Measurements from ENCODE around the gene EBLN2.
"Not testable (repeated sequence)": the region's sequence is repeated elsewhere in the genome, so short reads cannot be mapped to it uniquely, and the experiment has no call there.

Gene EBLN2

DNA sequence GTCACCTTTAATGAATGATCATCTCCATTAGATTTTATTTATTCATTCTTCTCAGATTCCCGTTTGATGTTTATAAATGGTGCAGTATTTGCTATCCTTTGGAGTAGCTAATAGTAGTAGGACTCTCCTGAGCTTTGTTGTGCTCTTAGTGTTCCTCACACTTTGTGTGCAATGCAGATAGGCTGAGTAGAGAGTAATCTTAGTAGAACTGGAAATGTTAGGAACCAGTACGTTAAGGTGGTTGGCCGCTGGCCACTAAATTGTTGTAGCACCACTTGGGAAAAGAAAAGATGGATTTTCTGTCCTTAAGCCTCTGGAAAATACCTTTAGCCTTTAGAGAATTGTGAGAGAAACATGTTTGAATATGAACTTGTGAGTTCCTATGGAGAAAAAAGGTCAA is 19.9 kb upstream of the EBLN2 start:
- H3K4me1 ChIP-seq (ENCODE audit: control insufficient read depth, insufficient read depth, low read length) = peaks cover 8% of the 10 kb centered on the region
- no peak overlapping the region for H3K27ac ChIP-seq (ENCODE audit: low read depth, low read length)
- no peak overlapping the region for H3K9ac ChIP-seq (ENCODE audit: low read length)
- H3K36me3 ChIP-seq (ENCODE audit: control insufficient read depth, insufficient read depth, low read length) = no peaks in the 10 kb centered on the region
- H3K4me3 ChIP-seq (ENCODE audit: low read length) = no peak overlapping the region
- H3K27me3 ChIP-seq (ENCODE audit: control insufficient read depth, insufficient read depth, low read length) = no peaks in the 10 kb centered on the region

- no peak overlapping the region for H3K9ac ChIP-seq (ENCODE audit: low read length)
- peaks cover 4% of the 10 kb centered on the region for H3K4me1 ChIP-seq (ENCODE audit: control insufficient read depth, insufficient read depth, low read length)
- no peaks in the 10 kb centered on the region for H3K27me3 ChIP-seq (ENCODE audit: control insufficient read depth, insufficient read depth, low read length)
- H3K4me3 ChIP-seq (ENCODE audit: low read length) = no peak overlapping the region
- no peak overlapping the region for H3K27ac ChIP-seq (ENCODE audit: low read depth, low read length)
- no peaks in the 10 kb centered on the region for H3K36me3 ChIP-seq (ENCODE audit: control insufficient read depth, insufficient read depth, low read length)
Measured at GRCh38 chr3:73043414-73043813, 18.0 kb upstream of the EBLN2 start.

DNA sequence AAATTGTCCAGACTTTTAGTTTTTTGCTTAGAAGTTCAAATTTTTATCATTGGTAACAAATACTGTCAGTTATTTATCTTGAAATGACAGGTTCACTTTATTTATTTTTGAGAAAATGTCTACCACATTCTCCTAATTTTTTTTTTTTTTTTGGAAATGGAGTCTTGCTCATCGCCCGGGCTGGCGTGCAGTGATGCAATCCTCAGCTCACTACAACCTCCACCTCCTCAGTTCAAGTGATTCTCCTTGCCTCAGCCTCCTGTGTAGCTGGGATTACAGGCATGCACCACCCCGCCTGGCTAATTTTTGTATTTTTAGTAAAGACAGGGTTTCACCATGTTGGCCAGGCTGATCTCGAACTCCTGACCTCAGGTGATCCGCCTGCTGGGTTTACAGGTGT is 16.1 kb upstream of the EBLN2 start:
- no peak overlapping the region for H3K9ac ChIP-seq (ENCODE audit: low read length)
- no peak overlapping the region for H3K27ac ChIP-seq (ENCODE audit: low read depth, low read length)
- no peaks in the 10 kb centered on the region for H3K27me3 ChIP-seq (ENCODE audit: control insufficient read depth, insufficient read depth, low read length)
- H3K36me3 ChIP-seq (ENCODE audit: control insufficient read depth, insufficient read depth, low read length) = no peaks in the 10 kb centered on the region
- peaks cover 4% of the 10 kb centered on the region for H3K4me1 ChIP-seq (ENCODE audit: control insufficient read depth, insufficient read depth, low read length)
- no peak overlapping the region for H3K4me3 ChIP-seq (ENCODE audit: low read length)

GRCh38 chr3:73046195-73046594 is 15.3 kb upstream of the EBLN2 start:
- Histone ChIP-seq H3K4me3 (ENCODE audit: low read length) (no peak overlapping the region), H3K27ac (ENCODE audit: low read depth, low read length) (no peak overlapping the region), H3K9ac (ENCODE audit: low read length) (no peak overlapping the region), H3K36me3 (ENCODE audit: control insufficient read depth, insufficient read depth, low read length) (no peaks in the 10 kb centered on the region), H3K27me3 (ENCODE audit: control insufficient read depth, insufficient read depth, low read length) (no peaks in the 10 kb centered on the region), H3K4me1 (ENCODE audit: control insufficient read depth, insufficient read depth, low read length) (peaks cover 4% of the 10 kb centered on the region)

DNA sequence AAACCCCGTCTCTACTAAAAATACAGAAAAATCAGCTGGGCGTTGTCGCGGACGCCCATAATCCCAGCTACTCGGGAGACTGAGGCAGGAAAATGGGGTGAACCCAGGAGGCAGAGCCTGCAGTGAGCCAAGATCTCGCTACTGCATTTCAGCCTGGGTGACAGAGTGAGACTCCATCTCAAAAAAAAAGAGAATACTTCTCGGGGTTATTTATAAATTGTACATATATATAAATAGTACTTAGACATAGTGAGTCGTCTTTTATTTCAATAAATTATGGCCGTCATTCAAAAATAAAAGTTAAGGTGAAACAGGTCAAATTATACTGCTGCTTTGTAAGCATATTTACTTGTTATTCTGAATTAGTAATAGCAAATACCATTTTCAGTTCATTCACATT is 12.1 kb upstream of the EBLN2 start:
- Histone ChIP-seq H3K27me3 (ENCODE audit: control insufficient read depth, insufficient read depth, low read length) (no peaks in the 10 kb centered on the region), H3K9ac (ENCODE audit: low read length) (no peak overlapping the region), H3K4me3 (ENCODE audit: low read length) (no peak overlapping the region), H3K27ac (ENCODE audit: low read depth, low read length) (no peak overlapping the region), H3K4me1 (ENCODE audit: control insufficient read depth, insufficient read depth, low read length) (peaks cover 2% of the 10 kb centered on the region), H3K36me3 (ENCODE audit: control insufficient read depth, insufficient read depth, low read length) (no peaks in the 10 kb centered on the region)

DNA sequence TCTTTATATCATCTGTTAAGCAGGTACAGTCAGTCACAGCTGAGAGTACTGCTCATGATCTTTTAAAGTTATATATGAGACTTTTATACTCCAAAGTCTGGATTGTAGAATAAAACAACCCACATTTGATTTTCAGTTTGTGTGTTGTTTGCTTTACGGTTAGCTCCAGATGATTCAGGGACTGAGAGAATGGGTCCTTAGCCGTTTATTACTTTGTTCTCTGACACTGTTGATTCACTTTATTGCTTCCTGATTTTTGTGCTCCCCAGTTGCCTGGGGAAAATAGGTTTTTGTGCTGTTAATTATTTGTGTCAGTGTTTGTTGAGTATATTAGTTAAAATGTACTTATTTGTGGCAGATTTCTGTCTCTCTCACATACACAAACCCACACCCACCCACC is 8.6 kb upstream of the EBLN2 start:
- no peak overlapping the region for H3K27ac ChIP-seq (ENCODE audit: low read depth, low read length)
- H3K27me3 ChIP-seq (ENCODE audit: control insufficient read depth, insufficient read depth, low read length) = no peaks in the 10 kb centered on the region
- peaks cover 6% of the 10 kb centered on the region for H3K4me1 ChIP-seq (ENCODE audit: control insufficient read depth, insufficient read depth, low read length)
- H3K4me3 ChIP-seq (ENCODE audit: low read length) = no peak overlapping the region
- no peak overlapping the region for H3K9ac ChIP-seq (ENCODE audit: low read length)
- no peaks in the 10 kb centered on the region for H3K36me3 ChIP-seq (ENCODE audit: control insufficient read depth, insufficient read depth, low read length)

DNA sequence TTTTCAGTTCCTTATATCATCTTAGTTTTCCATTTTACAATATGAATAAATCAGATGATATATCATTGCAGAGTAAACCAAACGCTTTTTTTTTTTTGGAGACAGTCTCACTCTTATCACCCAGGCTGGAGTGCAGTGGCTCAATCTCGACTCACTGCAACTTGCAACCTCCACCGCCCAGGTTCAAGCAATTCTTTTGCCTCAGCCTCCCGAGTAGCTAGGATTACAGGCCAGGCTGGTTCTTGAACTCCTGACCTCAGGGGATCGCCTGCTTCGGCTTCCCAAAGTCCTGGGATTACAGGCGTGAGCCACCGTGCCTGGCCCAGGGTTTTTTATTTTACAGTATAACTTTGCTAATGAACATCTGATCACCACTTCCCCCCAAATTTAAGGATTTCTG is 5.9 kb upstream of the EBLN2 start:
- Histone ChIP-seq H3K27me3 (ENCODE audit: control insufficient read depth, insufficient read depth, low read length) (no peaks in the 10 kb centered on the region), H3K36me3 (ENCODE audit: control insufficient read depth, insufficient read depth, low read length) (peaks cover 2% of the 10 kb centered on the region), H3K9ac (ENCODE audit: low read length) (no peak overlapping the region), H3K27ac (ENCODE audit: low read depth, low read length) (no peak overlapping the region), H3K4me1 (ENCODE audit: control insufficient read depth, insufficient read depth, low read length) (peaks cover 6% of the 10 kb centered on the region), H3K4me3 (ENCODE audit: low read length) (no peak overlapping the region)

DNA sequence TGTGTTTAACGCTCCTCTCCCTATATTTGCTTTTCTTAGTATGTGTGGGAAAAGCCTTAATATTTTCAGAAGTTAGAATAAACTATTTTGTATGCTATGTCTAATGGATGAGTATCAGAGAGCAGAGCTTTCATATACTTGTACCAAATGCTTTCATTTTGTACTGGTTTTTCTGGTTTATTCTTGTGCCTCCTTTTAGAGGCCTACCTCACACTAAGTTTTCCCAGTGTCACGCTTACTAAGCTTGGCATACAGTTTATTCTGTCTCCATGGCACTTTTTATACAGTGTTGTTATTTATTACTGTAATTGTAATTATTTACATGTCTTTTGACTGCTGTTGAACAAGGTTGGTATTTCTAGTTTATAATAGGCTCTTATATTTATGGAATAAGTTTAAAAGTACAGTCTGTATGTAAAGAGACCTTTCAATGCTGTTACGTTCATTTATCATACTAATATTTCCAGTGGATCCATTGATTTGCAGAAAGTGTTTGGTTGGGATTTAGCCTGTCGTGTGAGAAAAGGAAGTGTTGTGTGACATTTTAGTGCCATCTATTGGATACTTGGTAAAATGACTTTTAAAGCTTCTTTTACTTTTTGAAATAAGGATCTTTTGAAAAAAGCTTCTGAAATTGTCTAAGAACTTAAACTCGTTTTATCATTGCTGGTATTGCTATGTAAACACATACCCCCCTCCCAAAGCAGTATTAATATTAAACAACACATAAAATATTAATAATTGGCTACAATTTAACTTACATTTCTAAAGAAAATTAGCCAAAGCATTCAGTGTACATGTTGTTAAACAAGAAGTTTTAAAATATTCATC is 5.2 kb upstream of the EBLN2 start:
- Histone ChIP-seq H3K27ac (ENCODE audit: low read depth, low read length) (no peak overlapping the region), H3K27me3 (ENCODE audit: control insufficient read depth, insufficient read depth, low read length) (no peaks in the 10 kb centered on the region), H3K4me1 (ENCODE audit: control insufficient read depth, insufficient read depth, low read length) (peaks cover 6% of the 10 kb centered on the region), H3K36me3 (ENCODE audit: control insufficient read depth, insufficient read depth, low read length) (peaks cover 2% of the 10 kb centered on the region), H3K4me3 (ENCODE audit: low read length) (no peak overlapping the region), H3K9ac (ENCODE audit: low read length) (no peak overlapping the region)

DNA sequence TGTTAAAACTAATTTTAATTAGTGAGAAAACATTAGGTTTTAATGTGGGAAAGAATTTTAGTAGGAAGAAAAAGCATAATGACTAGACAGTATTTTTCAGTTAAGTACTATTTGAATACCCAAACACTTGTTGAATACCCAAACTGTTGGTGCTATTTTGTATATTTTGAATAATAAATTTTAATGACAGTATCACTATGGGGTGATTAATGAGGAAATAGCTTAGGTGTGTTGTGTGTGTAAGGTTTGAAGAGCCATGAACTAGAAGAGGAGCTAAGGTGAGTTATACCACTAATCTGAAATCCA is 4.7 kb upstream of the EBLN2 start:
- H3K4me3 ChIP-seq (ENCODE audit: low read length) = no peak overlapping the region
- H3K4me1 ChIP-seq (ENCODE audit: control insufficient read depth, insufficient read depth, low read length) = peaks cover 6% of the 10 kb centered on the region
- no peak overlapping the region for H3K27ac ChIP-seq (ENCODE audit: low read depth, low read length)
- H3K9ac ChIP-seq (ENCODE audit: low read length) = no peak overlapping the region
- H3K27me3 ChIP-seq (ENCODE audit: control insufficient read depth, insufficient read depth, low read length) = no peaks in the 10 kb centered on the region
- peaks cover 2% of the 10 kb centered on the region for H3K36me3 ChIP-seq (ENCODE audit: control insufficient read depth, insufficient read depth, low read length)

DNA sequence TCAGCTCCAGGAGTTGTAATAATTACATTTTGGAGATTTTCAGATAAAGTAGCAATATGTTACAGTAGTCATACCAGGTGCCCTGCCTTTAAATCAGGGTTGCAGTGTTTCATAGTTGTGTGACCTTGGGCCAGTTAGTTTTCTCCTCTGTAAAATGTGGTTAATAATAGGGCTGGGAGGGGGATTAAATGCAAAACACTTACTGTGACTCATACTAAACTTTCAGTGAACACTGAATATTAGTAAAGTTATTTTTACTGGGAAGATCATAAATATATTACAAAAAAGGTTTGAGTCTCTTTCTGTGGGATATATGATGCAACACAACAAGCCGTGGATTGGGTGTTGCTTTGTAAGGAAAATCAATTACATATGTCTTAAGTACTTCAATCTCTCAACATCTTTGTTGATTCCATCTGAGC is 1.1 kb upstream of the EBLN2 start:
- H3K36me3 ChIP-seq (ENCODE audit: control insufficient read depth, insufficient read depth, low read length) = peaks cover 14% of the 10 kb centered on the region
- H3K27ac ChIP-seq (ENCODE audit: low read depth, low read length) = no peak overlapping the region
- H3K9ac ChIP-seq (ENCODE audit: low read length) = no peak overlapping the region
- peaks cover 6% of the 10 kb centered on the region for H3K4me1 ChIP-seq (ENCODE audit: control insufficient read depth, insufficient read depth, low read length)
- H3K27me3 ChIP-seq (ENCODE audit: control insufficient read depth, insufficient read depth, low read length) = no peaks in the 10 kb centered on the region
- no peak overlapping the region for H3K4me3 ChIP-seq (ENCODE audit: low read length)

- not testable (repeated sequence) for H3K4me3 ChIP-seq (ENCODE audit: low read length)
- peaks cover 12% of the 10 kb centered on the region for H3K36me3 ChIP-seq (ENCODE audit: control insufficient read depth, insufficient read depth, low read length)
Measured at GRCh38 chr3:73066243-73066642, 4.8 kb downstream of the EBLN2 start.

GRCh38 chr3:73068419-73068818 is 7.0 kb downstream of the EBLN2 start:
- Histone ChIP-seq H3K9ac (ENCODE audit: low read length) (no peak overlapping the region), H3K4me3 (ENCODE audit: low read length) (no peak overlapping the region), H3K36me3 (ENCODE audit: control insufficient read depth, insufficient read depth, low read length) (peaks cover 4% of the 10 kb centered on the region), H3K4me1 (ENCODE audit: control insufficient read depth, insufficient read depth, low read length) (no peaks in the 10 kb centered on the region), H3K27me3 (ENCODE audit: control insufficient read depth, insufficient read depth, low read length) (no peaks in the 10 kb centered on the region), H3K27ac (ENCODE audit: low read depth, low read length) (no peak overlapping the region)

More at GRCh38 chr3:73066243-73066642, 4.8 kb downstream of the EBLN2 start:
- H3K27me3 ChIP-seq (ENCODE audit: control insufficient read depth, insufficient read depth, low read length); H3K27ac ChIP-seq (ENCODE audit: low read depth, low read length); H3K9ac ChIP-seq (ENCODE audit: low read length); H3K4me1 ChIP-seq (ENCODE audit: control insufficient read depth, insufficient read depth, low read length): not testable (repeated sequence)

DNA sequence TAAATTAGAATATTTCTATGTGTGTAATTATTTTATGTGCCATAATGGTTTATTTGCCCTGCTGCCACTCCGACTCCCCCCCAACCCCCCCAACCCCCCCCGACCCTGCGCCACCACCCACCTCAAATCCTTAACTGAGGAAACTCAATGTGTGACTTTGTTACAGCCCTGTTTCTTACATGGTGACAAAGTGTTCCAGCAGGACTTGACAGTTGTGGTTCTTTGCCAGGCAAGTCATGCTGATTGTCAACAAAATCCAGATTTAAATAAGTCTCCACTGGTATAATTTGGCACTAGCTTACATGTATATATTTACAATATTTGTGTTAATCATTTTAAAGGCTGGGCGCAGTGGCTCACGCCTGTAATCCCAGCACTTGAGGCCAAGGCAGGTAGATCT is 7.7 kb downstream of the EBLN2 start:
- H3K4me1 ChIP-seq (ENCODE audit: control insufficient read depth, insufficient read depth, low read length) = no peaks in the 10 kb centered on the region
- H3K4me3 ChIP-seq (ENCODE audit: low read length) = no peak overlapping the region
- H3K9ac ChIP-seq (ENCODE audit: low read length) = no peak overlapping the region
- H3K27me3 ChIP-seq (ENCODE audit: control insufficient read depth, insufficient read depth, low read length) = no peaks in the 10 kb centered on the region
- H3K36me3 ChIP-seq (ENCODE audit: control insufficient read depth, insufficient read depth, low read length) = peaks cover 4% of the 10 kb centered on the region
- H3K27ac ChIP-seq (ENCODE audit: low read depth, low read length) = no peak overlapping the region
